Activated T-cell treated with anti-CD3 and anti-CD28 coated beads, Interleukin-2, amount 50 U/mL, for 1 hour (primary cell): ENCODE measurements around the gene PIM2.
A peak's percentile ranks its signal among the peaks of the same experiment; 100 is the strongest.

Experiments used
- DNase-seq: peaks from one replicate; pipeline ENCODE4 v3.0.0-alpha.2; 2020

Gene PIM2

GRCh38 chrX:48918643-48919340 lies at the start of gene PIM2:
TSS of gene PIM2 (minus strand) at chrX:48919024. CDS start at chrX:48918834, 190 bp downstream.
- peak; percentile 88 for DNase-seq

GRCh38 chrX:48968377-48968776 lies 49.6 kb upstream of the PIM2 start:
- no peak for DNase-seq

GRCh38 chrX:48966796-48967579 lies 48.2 kb upstream of the PIM2 start:
- no peak for DNase-seq

GRCh38 chrX:48965959-48966358 lies 47.1 kb upstream of the PIM2 start:
- no peak for DNase-seq

- DNase-seq = no peak
Measured at GRCh38 chrX:48961585-48962091, 42.8 kb upstream of the PIM2 start.

GRCh38 chrX:48960291-48960690 lies 41.5 kb upstream of the PIM2 start:
- no peak for DNase-seq

DNA sequence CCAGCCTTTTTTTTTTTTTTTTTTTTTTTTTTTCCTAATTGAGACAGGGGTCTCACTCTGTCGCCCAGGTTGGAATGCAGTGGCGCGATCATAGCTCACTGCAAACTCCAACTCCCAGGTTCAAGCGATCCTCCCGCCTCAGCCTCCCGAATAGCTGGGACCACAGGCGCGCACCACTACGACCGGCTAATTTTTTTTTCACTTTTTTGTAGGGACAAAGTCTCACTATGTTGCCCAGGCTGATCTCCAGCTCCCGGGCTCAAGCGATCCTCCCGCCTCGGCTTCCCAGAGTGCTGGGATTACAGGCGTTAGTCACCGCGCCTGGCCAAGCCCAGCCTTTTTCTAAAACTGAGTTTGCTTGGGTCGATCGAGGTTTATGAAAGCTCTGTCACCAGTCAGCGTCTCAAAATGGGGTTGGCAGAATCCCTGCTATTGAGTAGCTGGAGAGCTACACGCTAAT lies 39.8 kb upstream of the PIM2 start:
- DNase-seq = peak; percentile 50

DNA sequence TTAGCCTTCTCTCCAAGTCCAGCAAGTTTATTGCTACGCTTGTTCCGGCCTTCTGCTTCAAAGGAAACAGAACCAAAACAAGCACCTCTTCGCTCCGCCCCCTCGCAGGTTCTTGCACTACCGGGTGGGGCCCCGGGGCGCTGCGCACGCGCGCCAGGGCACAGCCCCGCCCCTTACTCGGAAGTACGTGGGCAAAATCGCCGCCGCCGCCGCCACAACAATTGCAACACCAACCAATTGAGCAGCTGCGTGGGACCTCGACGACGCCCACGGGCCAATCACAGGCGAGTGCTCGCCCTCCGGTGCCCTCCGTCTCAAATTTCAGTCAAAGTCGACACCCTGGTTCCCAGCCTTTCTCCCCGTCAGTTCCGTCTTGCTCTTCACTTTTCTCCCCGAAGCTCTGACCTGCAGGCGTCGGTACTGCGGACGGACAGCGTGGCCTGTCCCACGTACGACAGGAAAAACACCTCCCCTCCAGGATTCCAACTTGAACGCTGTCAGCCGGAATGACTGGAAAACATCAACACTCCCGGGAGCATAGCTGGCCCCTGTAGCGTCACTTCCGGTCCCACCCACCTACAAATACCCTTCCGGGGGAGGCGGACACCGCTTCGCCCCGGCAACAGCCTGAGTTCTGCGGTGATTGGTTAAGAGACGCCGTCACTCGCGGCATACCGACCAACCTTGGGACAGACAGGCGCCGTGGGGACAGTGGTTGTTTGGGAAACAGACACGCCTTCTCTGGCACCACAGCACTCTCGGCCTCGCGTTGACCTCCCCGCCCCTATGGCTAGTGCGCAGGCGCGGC lies 39.2 kb upstream of the PIM2 start:
- peak; percentile 91 for DNase-seq

GRCh38 chrX:48957477-48957826 lies 38.6 kb upstream of the PIM2 start, which contains the start of gene OTUD5:
TSS of gene OTUD5 (minus strand) at chrX:48957607. CDS start at chrX:48957570, 37 bp downstream.
- DNase-seq = peak; percentile 78

DNA sequence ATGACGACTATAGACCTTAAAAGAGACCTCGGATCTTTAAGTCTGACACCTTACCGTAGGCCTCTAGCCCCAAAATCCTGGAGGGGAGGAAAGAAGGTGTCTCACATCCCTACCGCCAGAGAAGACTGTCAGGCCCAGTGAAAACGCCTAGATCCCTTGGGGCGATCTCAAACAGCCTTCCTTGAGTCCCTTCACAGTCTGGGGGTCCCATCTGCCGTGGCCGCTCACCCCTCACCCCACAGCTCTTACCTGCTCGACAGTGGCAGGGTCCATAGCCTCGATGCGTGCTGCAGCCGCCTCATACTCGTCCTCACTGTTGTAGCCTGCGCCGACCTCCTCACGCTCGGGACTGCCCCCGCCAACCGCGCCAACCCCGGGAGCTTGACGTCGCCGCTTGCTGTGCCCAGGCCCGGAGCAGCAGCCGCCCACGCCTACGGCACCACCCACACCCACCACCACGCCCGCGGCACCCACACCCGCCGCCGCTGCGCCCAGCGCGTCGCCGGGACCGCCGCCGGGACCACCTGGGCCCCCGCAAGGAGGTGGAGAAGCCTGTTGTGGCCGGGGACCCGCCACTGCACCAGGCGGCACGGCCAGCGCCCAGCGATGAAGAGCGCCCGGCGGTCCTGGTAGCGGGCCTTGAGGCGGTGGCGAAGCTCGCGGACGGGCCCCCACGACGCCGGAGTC lies 38.0 kb upstream of the PIM2 start:
- DNase-seq = peak; percentile 62

GRCh38 chrX:48948589-48948988 lies 29.8 kb upstream of the PIM2 start:
- DNase-seq = no peak

GRCh38 chrX:48945517-48946348 lies 26.9 kb upstream of the PIM2 start:
- DNase-seq = peak; percentile 62

GRCh38 chrX:48942895-48943294 lies 24.1 kb upstream of the PIM2 start:
- DNase-seq = no peak

DNA sequence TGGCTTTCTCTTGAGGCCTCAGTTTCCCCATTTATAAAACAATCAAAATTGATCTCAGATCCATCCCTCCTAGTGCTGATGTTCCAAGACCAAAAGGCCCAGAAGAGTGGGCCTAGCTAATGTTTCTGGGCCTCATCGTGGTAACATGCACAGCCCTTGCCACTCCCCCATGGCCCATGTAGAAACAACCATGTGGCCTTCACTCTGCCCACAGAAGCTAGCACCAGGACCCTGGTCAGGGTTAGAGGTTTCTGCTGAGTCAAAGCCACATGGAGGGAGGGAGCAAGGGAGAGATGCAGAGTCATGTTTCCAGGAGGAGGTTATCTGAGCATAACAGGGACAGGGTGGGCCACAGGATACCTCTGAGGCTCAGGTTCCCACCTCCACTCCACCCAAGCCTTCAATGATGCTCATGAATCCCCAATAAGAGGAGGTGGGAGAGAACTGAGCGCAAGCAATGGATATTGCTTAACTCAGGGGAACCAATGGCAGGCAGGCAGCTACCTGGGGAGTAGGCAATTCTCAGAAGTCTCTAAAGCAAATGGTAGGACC lies 21.7 kb upstream of the PIM2 start:
- no peak for DNase-seq

GRCh38 chrX:48939524-48940228 lies 20.9 kb upstream of the PIM2 start:
- DNase-seq = peak; percentile 41

- DNase-seq = peak; percentile 58
Measured at GRCh38 chrX:48938721-48939425, 20.0 kb upstream of the PIM2 start.

DNA sequence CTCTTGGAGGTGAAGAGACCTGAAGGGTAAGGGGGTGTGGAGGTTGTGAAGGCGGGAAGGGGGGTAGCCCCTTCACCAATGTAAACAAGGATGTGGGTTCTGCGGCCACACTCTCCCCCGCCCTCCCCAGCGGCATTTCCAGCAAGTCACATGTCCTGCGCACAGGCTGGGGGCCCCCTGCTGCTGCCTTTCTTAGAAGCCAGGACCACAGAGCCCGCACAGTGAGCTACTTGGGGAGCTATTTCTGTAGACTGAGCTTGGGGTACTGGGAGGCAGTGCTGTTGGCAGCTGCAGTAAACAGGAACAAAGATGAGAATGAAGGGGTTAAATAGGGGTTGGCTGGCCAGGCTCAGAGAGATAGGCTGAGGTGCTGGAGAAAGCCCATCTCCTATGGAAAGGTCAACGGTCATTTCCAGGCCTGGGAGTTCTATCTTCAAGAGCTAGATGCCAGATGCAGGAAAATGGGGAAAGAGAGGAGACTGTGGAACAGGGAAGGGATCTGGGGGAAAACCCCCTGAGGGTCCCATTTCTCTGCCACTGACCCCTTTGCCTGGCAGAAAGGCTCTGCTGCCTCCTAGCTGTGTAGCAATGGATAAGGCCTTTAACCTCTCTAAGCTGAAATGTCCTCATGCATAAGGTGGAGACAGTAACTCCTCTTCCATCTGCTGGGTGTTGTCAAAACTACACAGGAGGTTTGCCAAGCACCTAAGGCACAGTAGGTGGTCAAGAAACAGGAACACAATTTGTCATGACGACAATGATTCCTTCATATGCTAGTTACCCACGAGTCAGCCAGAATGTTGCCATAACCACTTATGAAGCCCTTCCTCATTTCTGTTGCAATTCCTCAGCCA lies 18.5 kb upstream of the PIM2 start:
- DNase-seq = peak; percentile 84

DNA sequence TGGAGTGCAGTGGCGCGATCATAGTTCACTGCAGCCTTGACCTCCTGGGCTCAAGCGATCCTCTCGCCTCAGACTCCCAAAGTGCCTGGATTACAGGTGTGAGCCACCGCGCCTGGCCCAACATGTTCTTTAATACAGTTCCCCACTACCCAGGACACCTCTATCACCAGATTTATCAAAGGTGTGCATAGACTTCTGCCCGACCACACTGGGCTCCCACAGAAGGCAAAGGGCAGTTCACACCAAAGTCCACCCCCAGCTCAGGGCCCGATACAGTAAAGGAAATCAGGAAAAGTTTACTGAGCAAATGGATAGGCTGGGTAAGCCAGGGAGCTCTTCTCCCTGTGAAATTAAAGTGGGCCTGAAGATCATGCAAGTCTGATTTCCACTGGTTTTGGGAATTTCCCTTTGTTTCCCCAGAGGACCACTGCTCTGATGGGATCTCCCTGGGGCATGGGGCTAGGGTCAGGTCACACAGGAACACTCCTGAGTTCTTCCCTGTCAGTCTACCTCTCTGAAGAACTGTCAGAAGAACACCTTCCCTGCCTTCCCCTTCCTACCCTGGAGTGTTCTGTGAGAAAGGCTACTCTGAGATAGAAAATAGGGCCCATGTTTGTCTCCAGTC lies 17.7 kb upstream of the PIM2 start:
- DNase-seq = no peak

- DNase-seq = no peak
Measured at GRCh38 chrX:48935301-48935670, 16.5 kb upstream of the PIM2 start.
